ENCODE data around the gene ABHD15.

ABHD15 gene

DNA sequence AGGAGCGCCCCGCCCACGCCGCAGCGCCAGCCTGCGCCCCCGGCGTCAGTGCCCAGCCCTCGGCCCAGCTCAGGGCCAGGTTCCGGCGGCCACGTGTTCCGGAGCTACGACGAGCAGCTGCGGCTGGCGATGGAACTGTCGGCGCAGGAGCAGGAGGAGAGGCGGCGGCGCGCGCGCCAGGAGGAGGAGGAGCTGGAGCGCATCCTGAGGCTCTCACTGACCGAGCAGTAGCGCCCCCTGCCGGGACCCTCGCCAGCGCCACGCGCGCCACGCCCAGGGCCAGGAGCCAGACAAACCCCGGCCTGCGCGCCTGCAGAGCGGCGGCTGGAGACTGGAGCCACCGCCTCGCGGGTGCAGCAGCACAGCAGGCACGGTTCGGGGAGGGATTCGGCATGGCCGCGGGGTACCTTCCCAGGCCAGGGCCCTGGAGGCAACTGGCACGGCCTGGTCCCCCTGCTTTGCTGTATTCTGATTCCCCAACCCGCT, 46.6 kb upstream of the ABHD15 start:
- in situ Hi-C loops (cut with HindIII; ENCODE audit: low sequenced_read_pairs): no loop called here
- no peak overlapping the region for H3K4me3 ChIP-seq (ENCODE audit: low read depth, low read length)
- DNase-seq (ENCODE audit: low read depth): peak; percentile 39
- TF ChIP-seq, protein P1, sequence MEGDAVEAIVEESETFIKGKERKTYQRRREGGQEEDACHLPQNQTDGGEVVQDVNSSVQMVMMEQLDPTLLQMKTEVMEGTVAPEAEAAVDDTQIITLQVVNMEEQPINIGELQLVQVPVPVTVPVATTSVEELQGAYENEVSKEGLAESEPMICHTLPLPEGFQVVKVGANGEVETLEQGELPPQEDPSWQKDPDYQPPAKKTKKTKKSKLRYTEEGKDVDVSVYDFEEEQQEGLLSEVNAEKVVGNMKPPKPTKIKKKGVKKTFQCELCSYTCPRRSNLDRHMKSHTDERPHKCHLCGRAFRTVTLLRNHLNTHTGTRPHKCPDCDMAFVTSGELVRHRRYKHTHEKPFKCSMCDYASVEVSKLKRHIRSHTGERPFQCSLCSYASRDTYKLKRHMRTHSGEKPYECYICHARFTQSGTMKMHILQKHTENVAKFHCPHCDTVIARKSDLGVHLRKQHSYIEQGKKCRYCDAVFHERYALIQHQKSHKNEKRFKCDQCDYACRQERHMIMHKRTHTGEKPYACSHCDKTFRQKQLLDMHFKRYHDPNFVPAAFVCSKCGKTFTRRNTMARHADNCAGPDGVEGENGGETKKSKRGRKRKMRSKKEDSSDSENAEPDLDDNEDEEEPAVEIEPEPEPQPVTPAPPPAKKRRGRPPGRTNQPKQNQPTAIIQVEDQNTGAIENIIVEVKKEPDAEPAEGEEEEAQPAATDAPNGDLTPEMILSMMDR (IDR thresholded peaks at IDR 0.05; ENCODE audit: low read depth, low read length, missing control alignments): peak; percentile 75

DNA sequence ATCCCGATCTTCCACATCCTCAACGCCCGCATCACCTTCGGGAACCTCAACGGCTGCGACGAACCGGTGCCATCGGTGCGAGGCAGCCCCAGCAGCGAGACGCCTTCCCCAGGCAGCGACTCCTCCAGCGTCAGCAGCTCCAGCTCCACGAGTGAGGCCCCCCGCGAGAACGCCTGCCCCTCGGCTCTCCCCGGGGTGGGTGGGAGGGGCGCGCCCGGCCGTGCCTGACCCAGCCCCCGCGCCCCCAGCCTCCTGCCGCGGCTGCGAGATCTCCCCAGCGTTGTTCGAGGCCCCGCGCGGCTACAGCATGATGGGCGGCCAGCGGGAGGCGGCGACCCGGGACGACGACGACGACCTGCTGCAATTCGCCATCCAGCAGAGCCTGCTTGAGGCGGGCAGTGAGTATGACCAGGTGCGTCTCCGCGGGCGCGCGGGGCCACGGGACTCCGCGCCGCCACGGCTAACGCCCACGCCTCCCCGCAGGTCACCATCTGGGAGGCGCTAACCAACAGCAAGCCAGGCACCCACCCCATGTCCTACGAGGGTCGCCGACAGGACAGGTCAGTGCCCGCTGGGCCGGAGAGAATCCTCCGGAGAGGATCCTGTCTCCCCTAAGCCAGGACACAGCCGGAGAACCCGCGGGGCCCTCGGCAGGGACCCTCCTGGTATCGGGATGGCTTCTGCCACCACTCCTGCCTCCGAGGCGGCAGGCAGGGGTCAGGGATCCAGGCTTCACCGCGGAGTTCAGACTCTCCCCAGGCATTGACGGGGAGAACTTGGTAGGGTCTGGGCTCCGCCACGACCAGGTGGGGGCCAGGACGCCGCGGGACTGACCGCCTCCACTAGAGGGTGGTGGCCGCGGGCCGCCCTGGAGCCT, 45.8 kb upstream of the ABHD15 start:
- in situ Hi-C loops (cut with HindIII; ENCODE audit: low sequenced_read_pairs): no loop called here
- TF ChIP-seq, protein P1 (IDR thresholded peaks at IDR 0.05; ENCODE audit: low read depth, low read length, missing control alignments): no peak
- no peak overlapping the region for H3K4me3 ChIP-seq (ENCODE audit: low read depth, low read length)
- no peak for DNase-seq (ENCODE audit: low read depth)

DNA sequence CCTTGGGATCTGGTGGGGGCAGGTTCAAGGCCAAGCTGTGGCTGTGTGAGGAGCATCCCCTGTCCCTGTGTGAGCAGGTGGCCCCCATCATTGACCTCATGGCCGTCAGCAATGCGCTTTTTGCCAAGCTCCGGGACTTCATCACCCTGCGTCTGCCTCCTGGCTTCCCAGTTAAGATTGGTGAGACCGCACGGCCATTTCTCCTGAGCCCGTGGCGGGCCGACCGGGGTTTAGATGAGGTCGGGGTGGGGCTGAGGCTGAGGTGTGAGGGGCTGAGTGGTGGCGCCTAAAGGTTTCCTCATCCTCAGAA, 45.2 kb upstream of the ABHD15 start:
- TF ChIP-seq, protein P1 (IDR thresholded peaks at IDR 0.05; ENCODE audit: low read depth, low read length, missing control alignments): no peak
- no peak overlapping the region for H3K4me3 ChIP-seq (ENCODE audit: low read depth, low read length)
- in situ Hi-C loops (cut with HindIII; ENCODE audit: low sequenced_read_pairs): no loop called here
- DNase-seq (ENCODE audit: low read depth): no peak

DNA sequence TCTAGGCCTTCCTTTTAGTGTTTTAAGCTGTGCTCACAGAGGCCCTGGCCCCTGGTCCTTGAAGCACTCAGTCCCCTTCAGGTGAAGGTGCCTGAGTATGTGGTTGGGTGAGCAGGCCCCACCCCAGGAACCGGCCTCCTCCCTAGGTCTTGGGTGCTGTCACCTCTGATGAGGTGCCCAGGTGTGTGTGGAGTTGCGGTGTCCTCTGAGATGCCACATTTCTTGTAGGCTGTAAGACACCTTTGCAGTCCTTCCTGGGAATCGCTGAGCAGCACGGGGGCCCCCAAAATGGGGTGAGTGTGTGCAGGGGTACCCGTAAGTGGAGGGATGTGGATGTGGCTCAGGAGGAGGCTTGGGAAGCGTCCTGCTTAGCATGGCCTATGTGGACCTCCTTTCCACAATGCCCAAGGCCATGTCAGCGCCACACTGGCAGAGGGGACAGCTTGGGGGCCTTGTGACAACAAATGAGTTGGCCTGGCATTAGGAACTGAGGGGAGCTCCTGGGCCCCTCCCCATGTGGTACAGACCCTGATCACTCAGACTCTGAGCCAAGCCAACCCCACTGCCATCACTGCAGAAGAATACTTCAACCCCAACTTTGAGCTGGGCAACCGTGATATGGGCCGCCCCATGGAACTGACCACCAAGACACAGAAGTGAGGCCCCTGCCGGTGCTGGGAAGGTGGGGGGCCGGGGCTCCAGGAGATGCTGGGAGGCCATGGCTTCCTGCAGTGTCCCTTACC, 44.7 kb upstream of the ABHD15 start:
- in situ Hi-C loops (cut with HindIII; ENCODE audit: low sequenced_read_pairs): no loop called here
- H3K4me3 ChIP-seq (ENCODE audit: low read depth, low read length): no peak overlapping the region
- no peak for DNase-seq (ENCODE audit: low read depth)
- TF ChIP-seq, protein P1 (IDR thresholded peaks at IDR 0.05; ENCODE audit: low read depth, low read length, missing control alignments): no peak

DNA sequence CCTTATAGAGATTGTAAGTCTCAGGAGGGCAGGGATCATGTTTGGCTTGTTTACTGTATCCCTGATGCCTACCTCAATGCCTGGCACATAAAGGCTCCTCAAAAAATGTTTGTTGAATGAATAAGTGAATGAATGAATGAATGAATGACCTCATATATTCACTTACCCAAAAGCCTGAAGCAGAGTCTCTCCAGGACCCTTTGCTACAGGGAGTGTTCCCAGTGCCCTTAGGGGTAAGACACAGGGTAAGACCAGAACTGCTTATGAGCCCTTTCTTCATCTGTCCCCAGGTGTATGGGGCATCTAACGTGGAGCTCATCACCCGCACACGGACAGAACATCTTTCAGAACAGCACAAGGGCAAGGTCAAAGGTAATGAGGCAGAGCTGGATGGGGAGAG, 43.6 kb upstream of the ABHD15 start:
- TF ChIP-seq, protein P1 (IDR thresholded peaks at IDR 0.05; ENCODE audit: low read depth, low read length, missing control alignments): no peak
- H3K4me3 ChIP-seq (ENCODE audit: low read depth, low read length): no peak overlapping the region
- DNase-seq (ENCODE audit: low read depth): no peak
- in situ Hi-C loops (cut with HindIII; ENCODE audit: low sequenced_read_pairs): no loop called here

DNA sequence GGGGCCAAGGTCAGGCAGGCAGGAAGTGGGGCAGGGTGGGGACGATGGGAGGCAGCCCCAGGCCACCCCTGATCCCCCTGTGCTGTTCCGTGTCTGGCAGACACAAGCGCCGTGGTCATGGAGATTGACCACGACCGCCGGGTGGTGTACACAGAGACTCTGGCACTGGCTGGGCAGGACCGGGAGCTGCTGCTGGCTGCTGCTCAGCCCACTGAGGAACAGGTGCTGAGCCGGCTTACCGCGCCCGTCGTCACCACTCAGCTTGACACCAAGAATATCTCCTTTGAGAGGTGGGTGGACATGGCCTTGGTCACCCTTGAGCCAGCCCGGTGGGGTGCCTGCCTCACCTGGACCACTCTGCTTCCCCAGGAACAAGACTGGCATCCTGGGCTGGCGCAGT, 42.1 kb upstream of the ABHD15 start:
- H3K4me3 ChIP-seq (ENCODE audit: low read depth, low read length): no peak overlapping the region
- TF ChIP-seq, protein P1 (IDR thresholded peaks at IDR 0.05; ENCODE audit: low read depth, low read length, missing control alignments): no peak
- DNase-seq (ENCODE audit: low read depth): no peak
- in situ Hi-C loops (cut with HindIII; ENCODE audit: low sequenced_read_pairs): no loop called here
